OCI-LY1 (cell line): ENCODE data around the gene NDUFAF5.

Source experiments
- H2AFZ ChIP-seq: fragments of 200-600 bp; sonication (generic), shearing (Covaris generic); 2 replicates; pipeline ENCODE4 v1.6.0; 2014; ENCODE audit warnings: antibody characterized with exemption, mild to moderate bottlenecking, low read length
- H3F3A ChIP-seq: fragments of 200-600 bp; sonication (generic), shearing (Covaris generic); 2 replicates; pipeline ENCODE4 v1.6.0; 2014; ENCODE audit warnings: mild to moderate bottlenecking, antibody characterized with exemption, low read length, moderate library complexity; ENCODE audit not compliant: insufficient read depth
- H3K27ac ChIP-seq: fragments of 200-600 bp; sonication (generic); 2 replicates; pipeline ENCODE4 v1.5.1; 2014; ENCODE audit warnings: low read length, mixed run types, mild to moderate bottlenecking, low read depth; ENCODE audit not compliant: poor library complexity, severe bottlenecking
- H3K27me3 ChIP-seq: fragments of 200-600 bp; sonication (generic); 2 replicates; pipeline ENCODE4 v1.6.0; 2014; ENCODE audit warnings: antibody characterized with exemption, mild to moderate bottlenecking, low read length, moderate library complexity; ENCODE audit not compliant: insufficient read depth
- H3K36me3 ChIP-seq: fragments of 200-600 bp; sonication (generic); 2 replicates; pipeline ENCODE4 v1.6.1; 2014; ENCODE audit warnings: mild to moderate bottlenecking, antibody characterized with exemption, low read length, moderate library complexity, mixed read lengths; ENCODE audit not compliant: insufficient read depth
- H3K4me1 ChIP-seq: fragments of 200-600 bp; sonication (generic); 2 replicates; pipeline ENCODE4 v1.5.1; 2014; ENCODE audit warnings: mild to moderate bottlenecking, low read length, moderate library complexity; ENCODE audit not compliant: insufficient read depth, severe bottlenecking
- H3K4me2 ChIP-seq: fragments of 200-600 bp; sonication (generic), shearing (Covaris generic); 2 replicates; pipeline ENCODE4 v1.6.1; 2014; ENCODE audit warnings: low read length
- H3K4me3 ChIP-seq: fragments of 200-600 bp; sonication (generic); 2 replicates; pipeline ENCODE4 v1.5.1; 2014; ENCODE audit warnings: low read length, low read depth, mild to moderate bottlenecking, mixed read lengths; ENCODE audit not compliant: poor library complexity, severe bottlenecking
- H3K79me2 ChIP-seq: fragments of 200-600 bp; shearing (Covaris generic); 2 replicates; pipeline ENCODE4 v1.6.1; 2016; ENCODE audit warnings: mixed run types, low read length, mixed read lengths; ENCODE audit not compliant: insufficient read depth
- H3K9ac ChIP-seq: fragments of 200-600 bp; sonication (generic), shearing (Covaris generic); 2 replicates; pipeline ENCODE4 v1.6.1; 2014; ENCODE audit warnings: mild to moderate bottlenecking, low read length, mixed read lengths
- H3K9me2 ChIP-seq: fragments of 200-600 bp; sonication (generic), shearing (Covaris generic); 2 replicates; pipeline ENCODE4 v1.6.1; 2014; ENCODE audit warnings: low read depth, mild to moderate bottlenecking, low read length, mixed read lengths
- H3K9me3 ChIP-seq: fragments of 200-600 bp; shearing (Covaris generic); 2 replicates; pipeline ENCODE4 v1.6.1; 2014; ENCODE audit warnings: low read length, mixed read lengths
- H4K20me1 ChIP-seq: fragments of 200-600 bp; sonication (generic), shearing (Covaris generic); 2 replicates; pipeline ENCODE4 v1.6.0; 2016; ENCODE audit warnings: mild to moderate bottlenecking, low read length; ENCODE audit not compliant: insufficient read depth
- CTCF ChIP-seq: fragments of 200-600 bp; sonication (generic), shearing (Covaris generic); IDR thresholded peaks from 2 replicates; pipeline ENCODE4 v1.5.1; 2017; ENCODE audit warnings: mild to moderate bottlenecking, antibody characterized with exemption, low read length, moderate library complexity, mixed read lengths
- EZH2 ChIP-seq: fragments of 200-600 bp; sonication (generic), shearing (Covaris generic); IDR thresholded peaks from 2 replicates; pipeline ENCODE4 v1.8.0; 2017; ENCODE audit warnings: borderline replicate concordance, mixed run types, mild to moderate bottlenecking, antibody characterized with exemption, low read length, moderate library complexity, mixed read lengths

NDUFAF5 gene

GRCh38 chr20:13794667-13795066 lies 9.8 kb downstream of the NDUFAF5 start:
- H3K4me1 ChIP-seq = no peaks in the 10 kb centered on the region
- H3K9me2 ChIP-seq = no peaks in the 10 kb centered on the region
- no peaks in the 10 kb centered on the region for H3K27me3 ChIP-seq
- H3K79me2 ChIP-seq = no peaks in the 10 kb centered on the region
- TF ChIP-seq CTCF (no peak), EZH2 (no peak)
- no peaks in the 10 kb centered on the region for H3K9me3 ChIP-seq
- H2AFZ ChIP-seq = no peak overlapping the region
- no peaks in the 10 kb centered on the region for H4K20me1 ChIP-seq
- H3K4me3 ChIP-seq = no peak overlapping the region
- H3F3A ChIP-seq = no peaks in the 10 kb centered on the region
- H3K9ac ChIP-seq = no peak overlapping the region
- no peak overlapping the region for H3K27ac ChIP-seq
- peaks cover 99% of the 10 kb centered on the region for H3K36me3 ChIP-seq
- no peak overlapping the region for H3K4me2 ChIP-seq

DNA sequence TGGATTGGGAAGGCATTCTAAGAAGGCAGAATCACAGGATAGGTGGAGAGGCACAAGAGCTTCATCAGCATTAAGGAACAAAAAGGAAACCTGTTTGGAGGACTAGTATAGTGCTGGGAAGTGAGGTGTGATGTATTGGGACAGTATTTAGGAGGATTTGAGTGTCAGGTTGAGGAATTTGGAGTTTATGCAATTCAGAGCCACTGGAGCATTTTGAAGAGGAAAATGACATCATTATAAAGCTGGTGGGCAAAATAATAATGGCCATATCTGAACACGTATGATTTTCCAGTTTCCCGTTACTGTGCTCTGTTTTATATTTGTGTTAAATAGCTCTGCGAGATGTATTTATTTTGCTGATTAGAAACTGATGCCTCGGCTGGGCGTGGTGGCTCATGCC lies 14.2 kb downstream of the NDUFAF5 start:
- Histone ChIP-seq H3K4me2 (no peak overlapping the region), H3K9me3 (no peaks in the 10 kb centered on the region), H3K9ac (no peak overlapping the region), H3F3A (no peaks in the 10 kb centered on the region), H2AFZ (no peak overlapping the region), H4K20me1 (no peaks in the 10 kb centered on the region), H3K27me3 (no peaks in the 10 kb centered on the region), H3K9me2 (no peaks in the 10 kb centered on the region), H3K4me1 (no peaks in the 10 kb centered on the region), H3K27ac (no peak overlapping the region), H3K79me2 (no peaks in the 10 kb centered on the region), H3K4me3 (no peak overlapping the region), H3K36me3 (peaks cover 92% of the 10 kb centered on the region)
- no peak for TF ChIP-seq EZH2
- TF ChIP-seq CTCF = no peak

DNA sequence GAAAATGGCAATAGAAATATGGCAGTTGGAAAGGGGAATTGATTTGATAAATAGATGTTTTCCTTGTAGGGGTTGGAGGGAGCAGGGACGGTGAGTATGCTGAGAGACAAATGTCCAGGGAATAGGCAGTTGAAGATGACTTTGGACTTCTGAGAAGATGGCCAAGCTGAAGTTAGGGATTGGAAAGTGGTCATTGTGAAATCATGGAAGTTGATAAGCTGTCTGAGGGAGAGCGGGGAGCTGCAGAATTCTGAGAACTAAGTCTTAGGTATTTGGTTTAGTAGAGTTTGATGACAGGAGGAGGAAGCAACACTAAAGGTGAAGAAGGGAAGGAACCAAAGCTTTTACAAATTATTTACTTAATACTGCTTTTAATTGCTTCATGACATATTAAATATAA lies 15.1 kb downstream of the NDUFAF5 start:
- H3K4me3 ChIP-seq = no peak overlapping the region
- H3K4me2 ChIP-seq = no peak overlapping the region
- no peak overlapping the region for H3K27ac ChIP-seq
- H4K20me1 ChIP-seq = no peaks in the 10 kb centered on the region
- no peaks in the 10 kb centered on the region for H3K4me1 ChIP-seq
- no peak overlapping the region for H3K9ac ChIP-seq
- peaks cover 92% of the 10 kb centered on the region for H3K36me3 ChIP-seq
- TF ChIP-seq CTCF (no peak), EZH2 (no peak)
- no peaks in the 10 kb centered on the region for H3K79me2 ChIP-seq
- no peaks in the 10 kb centered on the region for H3F3A ChIP-seq
- no peaks in the 10 kb centered on the region for H3K27me3 ChIP-seq
- H2AFZ ChIP-seq = no peak overlapping the region
- H3K9me2 ChIP-seq = no peaks in the 10 kb centered on the region
- no peaks in the 10 kb centered on the region for H3K9me3 ChIP-seq
